ENCODE data around the gene BAD. TPM values are rescaled to one million over a fixed set of nuclear protein-coding genes. Genes with fewer than 3 reads are reported as not detected.
"Not testable (repeated sequence)": the region's sequence is repeated elsewhere in the genome, so short reads cannot be mapped to it uniquely, and the experiment has no call there.

The BAD gene
- total RNA-seq, 2 donors from 2014 or later = 140 to 161 TPM

DNA sequence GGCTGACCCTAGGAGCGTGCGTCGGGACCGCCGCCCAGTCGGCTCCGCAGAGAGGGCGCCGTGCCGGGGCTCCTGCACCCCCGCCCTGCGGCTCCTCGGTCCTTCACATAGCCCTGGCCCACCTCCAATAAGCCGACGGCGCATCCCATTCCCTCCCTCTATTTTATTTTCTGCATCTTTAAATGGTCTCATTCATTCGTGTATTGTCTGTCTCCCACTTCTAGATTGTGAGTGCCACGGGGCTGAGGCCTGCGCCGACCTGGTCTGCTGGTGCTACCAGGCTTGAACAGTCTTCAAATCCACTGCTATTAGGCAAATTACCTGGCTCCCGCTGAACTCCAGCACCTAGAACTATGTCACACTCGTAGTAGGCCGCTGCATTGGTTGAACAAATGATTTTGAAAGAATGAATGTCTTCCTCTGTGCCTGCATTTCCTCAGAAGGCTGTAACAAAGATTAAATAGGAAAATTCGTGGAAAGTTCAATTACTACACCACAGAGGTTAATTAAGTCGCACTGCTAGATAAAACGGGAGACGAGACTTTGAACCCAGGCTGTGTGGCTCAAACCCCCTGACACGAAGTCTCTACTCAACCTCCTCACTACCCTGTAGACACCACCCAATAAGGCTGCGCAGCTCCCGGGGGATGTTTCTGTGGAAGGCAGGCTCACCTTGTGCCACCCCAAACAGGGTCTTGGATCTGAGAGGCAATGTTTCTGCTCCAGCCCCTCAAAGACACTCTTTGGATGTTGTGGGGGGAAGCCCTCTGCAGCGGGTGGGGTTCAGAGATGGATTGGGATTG is 36.5 kb downstream of the BAD start:
- Histone ChIP-seq H3K36me3 (no peaks in the 10 kb centered on the region), H3K27ac (peak overlapping the region; percentile 82 to 84), H3K27me3 (replicated peaks; ENCODE audit: insufficient read depth) (no peaks in the 10 kb centered on the region), H3K9me3 (no peaks in the 10 kb centered on the region), H3K4me1 (replicated peaks) (peaks cover 20% of the 10 kb centered on the region), H3K4me3 (peak overlapping the region; percentile 47 to 52)
- TF ChIP-seq, protein P1, sequence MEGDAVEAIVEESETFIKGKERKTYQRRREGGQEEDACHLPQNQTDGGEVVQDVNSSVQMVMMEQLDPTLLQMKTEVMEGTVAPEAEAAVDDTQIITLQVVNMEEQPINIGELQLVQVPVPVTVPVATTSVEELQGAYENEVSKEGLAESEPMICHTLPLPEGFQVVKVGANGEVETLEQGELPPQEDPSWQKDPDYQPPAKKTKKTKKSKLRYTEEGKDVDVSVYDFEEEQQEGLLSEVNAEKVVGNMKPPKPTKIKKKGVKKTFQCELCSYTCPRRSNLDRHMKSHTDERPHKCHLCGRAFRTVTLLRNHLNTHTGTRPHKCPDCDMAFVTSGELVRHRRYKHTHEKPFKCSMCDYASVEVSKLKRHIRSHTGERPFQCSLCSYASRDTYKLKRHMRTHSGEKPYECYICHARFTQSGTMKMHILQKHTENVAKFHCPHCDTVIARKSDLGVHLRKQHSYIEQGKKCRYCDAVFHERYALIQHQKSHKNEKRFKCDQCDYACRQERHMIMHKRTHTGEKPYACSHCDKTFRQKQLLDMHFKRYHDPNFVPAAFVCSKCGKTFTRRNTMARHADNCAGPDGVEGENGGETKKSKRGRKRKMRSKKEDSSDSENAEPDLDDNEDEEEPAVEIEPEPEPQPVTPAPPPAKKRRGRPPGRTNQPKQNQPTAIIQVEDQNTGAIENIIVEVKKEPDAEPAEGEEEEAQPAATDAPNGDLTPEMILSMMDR (IDR thresholded peaks at IDR 0.05) = no peak
- no peak for TF ChIP-seq POLR2A (IDR thresholded peaks at IDR 0.05)
- TF ChIP-seq POLR2AphosphoS5 (IDR thresholded peaks at IDR 0.05) = no peak
- WGBS = 41% methylated on average over 31 of the region's 31 CpGs
- DNase-seq (ENCODE audit: low spot score) = no peak
- intact Hi-C loops (cut with DNase I) = no loop called here

DNA sequence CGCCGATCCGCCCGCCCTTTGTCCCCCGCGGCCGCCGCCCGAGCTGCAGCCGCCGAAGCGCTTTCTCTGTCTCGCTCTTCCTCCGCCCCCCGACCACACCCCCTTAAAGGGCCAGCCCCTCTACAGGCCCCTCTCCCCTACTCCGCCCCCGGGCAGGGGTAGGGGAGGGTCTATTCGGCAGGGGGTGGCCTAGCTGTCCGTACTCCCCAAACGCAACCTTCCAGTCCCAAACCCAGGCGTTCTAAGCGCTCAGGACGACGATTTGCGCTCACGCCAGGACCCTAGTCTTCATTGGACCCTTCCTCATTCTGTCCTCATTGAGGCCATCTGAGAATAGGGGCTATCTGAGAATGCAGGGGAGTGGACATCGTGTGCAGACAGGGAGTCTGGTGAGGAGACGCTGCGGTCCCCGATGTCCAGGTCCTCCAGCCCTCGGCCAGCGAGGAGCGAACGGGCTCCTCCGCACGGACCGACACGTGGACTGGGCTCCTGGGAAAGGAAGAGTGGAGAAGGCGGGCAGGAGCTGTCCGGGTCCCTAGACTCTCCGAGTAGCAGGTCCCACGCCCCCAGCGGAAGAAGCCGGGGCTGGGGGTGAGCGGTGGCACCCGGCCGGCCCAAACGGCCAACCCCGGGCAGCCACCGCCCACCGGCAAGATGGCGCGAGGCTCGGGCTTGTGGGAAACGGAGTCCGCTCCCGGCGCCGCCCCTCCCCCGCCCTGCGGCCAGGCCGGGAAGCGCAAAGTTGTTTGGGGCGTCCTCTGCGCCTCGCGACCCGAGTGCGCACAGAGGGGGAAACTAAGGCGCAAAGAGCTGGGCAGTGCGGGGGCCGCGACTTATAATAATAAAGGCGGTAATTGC is 37.4 kb downstream of the BAD start, which contains the start of gene PPP1R14B:
Gene PPP1R14B, minus strand, starts transcription at position 73 of the 858 bp plus-strand sequence. CDS start 270 bp downstream, outside the sequence.
- intact Hi-C loops (cut with DNase I) = no loop called here
- 1% methylated on average over 51 of the region's 74 CpGs for WGBS
- DNase-seq (ENCODE audit: low spot score) = peak; percentile 83

DNA sequence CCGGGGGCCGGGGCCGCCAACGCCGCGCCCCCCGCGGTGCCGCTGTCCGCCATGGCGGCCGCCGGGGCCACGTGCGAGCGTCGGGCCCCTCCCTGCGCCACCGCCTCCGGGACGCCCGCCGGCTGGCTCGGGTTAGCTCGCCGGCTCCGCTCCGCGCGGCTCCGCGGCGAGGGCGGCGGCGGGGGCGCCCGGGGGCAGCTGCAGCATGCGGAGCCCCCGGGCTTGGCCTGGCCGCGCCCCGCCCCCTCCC is 37.9 kb downstream of the BAD start:
- WGBS = 1% methylated on average over 23 of the region's 43 CpGs
- H3K27ac ChIP-seq = peak overlapping the region; percentile 71 to 84
- intact Hi-C loops (cut with DNase I); H3K9me3 ChIP-seq; DNase-seq (ENCODE audit: low spot score); H3K36me3 ChIP-seq; H3K27me3 ChIP-seq (replicated peaks; ENCODE audit: insufficient read depth): not testable (repeated sequence)
- H3K4me3 ChIP-seq = peak overlapping the region; percentile 47 to 52
- peaks cover 15% of the 10 kb centered on the region for H3K4me1 ChIP-seq (replicated peaks)

More for the DNA sequence above, 37.4 kb downstream of the BAD start, which contains the start of gene PPP1R14B:
- H3K4me3 ChIP-seq = peak within 1 kb of the TSS; percentile 47 to 52
- TF ChIP-seq POLR2AphosphoS5 (IDR thresholded peaks at IDR 0.05) (peak; percentile 67), POLR2A (IDR thresholded peaks at IDR 0.05) (peak; percentile 33)
- TF ChIP-seq, protein P1 (IDR thresholded peaks at IDR 0.05) = peak in 3 of 4 experiments; percentile 9 to 51 (median 33)
- peaks cover 15% of the 10 kb centered on the region for H3K4me1 ChIP-seq (replicated peaks)
- no peaks in the 10 kb centered on the region for H3K9me3 ChIP-seq
- H3K27me3 ChIP-seq (replicated peaks; ENCODE audit: insufficient read depth) = no peaks in the 10 kb centered on the region
- H3K27ac ChIP-seq = peak within 1 kb of the TSS; percentile 82 to 84
- no peaks in the 10 kb centered on the region for H3K36me3 ChIP-seq

DNA sequence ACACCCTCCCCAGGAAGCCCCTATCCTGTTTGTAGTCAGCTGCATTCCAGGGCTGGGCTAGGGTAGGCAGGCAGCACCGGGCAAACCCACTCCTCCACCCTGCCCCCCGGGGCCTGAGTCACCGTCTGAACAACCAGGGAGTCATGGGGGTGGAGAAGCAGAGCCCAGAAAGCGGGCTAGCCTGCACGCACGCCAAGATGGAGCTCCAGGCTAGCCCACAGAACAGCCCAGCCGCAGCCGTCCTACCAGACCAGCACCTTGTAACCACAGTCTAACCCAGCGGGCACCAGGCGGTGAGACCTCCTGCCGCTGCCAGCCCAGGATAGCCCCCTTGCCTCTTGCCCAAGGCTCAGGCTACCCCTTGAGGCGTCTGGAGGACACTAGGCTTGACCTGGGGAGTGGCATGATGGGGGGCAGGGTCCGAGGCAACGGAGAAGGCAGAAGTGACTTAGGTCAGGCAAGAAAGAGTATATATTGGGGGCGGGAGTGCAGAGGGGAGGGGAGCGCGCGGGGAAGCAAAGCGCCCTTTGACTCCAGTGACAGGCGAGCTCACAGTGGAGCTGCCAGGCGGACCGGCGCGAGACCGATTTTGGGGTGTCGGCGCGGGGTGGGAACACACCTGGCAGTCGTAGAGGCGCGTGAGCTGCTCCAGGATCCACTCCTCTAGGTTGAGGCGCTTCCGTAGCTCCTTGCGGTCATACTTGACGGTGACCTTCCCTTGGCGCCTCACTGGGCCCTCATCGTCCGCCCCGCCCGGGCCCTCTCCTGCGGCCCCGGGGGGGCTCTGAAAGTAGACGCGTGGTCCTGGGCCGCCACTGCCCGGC is 38.5 kb downstream of the BAD start:
- TF ChIP-seq POLR2A (IDR thresholded peaks at IDR 0.05) (peak; percentile 38), POLR2AphosphoS5 (IDR thresholded peaks at IDR 0.05) (no peak)
- TF ChIP-seq, protein P1 (IDR thresholded peaks at IDR 0.05) = no peak
- Histone ChIP-seq H3K9me3 (no peaks in the 10 kb centered on the region), H3K27ac (peak overlapping the region; percentile 71 to 84), H3K27me3 (replicated peaks; ENCODE audit: insufficient read depth) (no peaks in the 10 kb centered on the region), H3K36me3 (no peaks in the 10 kb centered on the region), H3K4me3 (peak overlapping the region; percentile 47 to 52), H3K4me1 (replicated peaks) (peaks cover 15% of the 10 kb centered on the region)
- intact Hi-C loops (cut with DNase I) = no loop called here
- no peak for DNase-seq (ENCODE audit: low spot score)
- WGBS = under 1% methylated on average over 45 of the region's 46 CpGs

DNA sequence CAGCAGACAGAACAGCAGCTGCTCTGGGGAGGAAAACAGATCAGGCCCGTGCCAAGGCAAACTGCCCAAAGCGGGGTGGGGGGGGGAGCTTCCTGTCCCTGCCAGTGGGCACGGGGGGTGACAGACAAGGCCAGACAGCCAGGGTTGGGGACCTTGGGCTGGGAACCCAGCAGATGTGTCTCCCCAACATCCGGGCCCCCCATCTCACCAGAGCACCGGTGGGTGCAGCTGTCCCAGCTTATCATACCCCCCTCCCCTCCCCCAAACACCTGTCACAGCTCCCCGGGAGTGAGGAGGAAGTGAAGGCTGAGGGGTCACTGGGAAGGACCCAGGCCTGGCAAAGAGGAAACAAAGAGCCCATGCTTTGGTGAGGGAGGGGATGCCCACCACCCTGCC is 39.1 kb downstream of the BAD start:
- H3K27me3 ChIP-seq (replicated peaks; ENCODE audit: insufficient read depth) = no peaks in the 10 kb centered on the region
- H3K27ac ChIP-seq = peak overlapping the region; percentile 71 to 84
- 2% methylated on average over 6 of the region's 6 CpGs for WGBS
- intact Hi-C loops (cut with DNase I) = no loop called here
- no peaks in the 10 kb centered on the region for H3K36me3 ChIP-seq
- DNase-seq (ENCODE audit: low spot score) = no peak
- H3K4me3 ChIP-seq = peak overlapping the region; percentile 47 to 52
- peaks cover 15% of the 10 kb centered on the region for H3K4me1 ChIP-seq (replicated peaks)
- H3K9me3 ChIP-seq = no peaks in the 10 kb centered on the region
- TF ChIP-seq, protein P1 (IDR thresholded peaks at IDR 0.05) = no peak
- TF ChIP-seq POLR2A (IDR thresholded peaks at IDR 0.05) (no peak), POLR2AphosphoS5 (IDR thresholded peaks at IDR 0.05) (no peak)
